Nucleus accumbens (tissue), 56 donors: ENCODE results near the gene GJD3.

Source experiments
- DNase-seq, 56 donors: peaks; one replicate each; lab custom pipeline; 2025; lab: John Stamatoyannopoulos, UW

GJD3 gene

GRCh38 chr17:40354221-40355122 lies 10.1 kb downstream of the GJD3 start:
- no peak for DNase-seq

GRCh38 chr17:40352779-40353394 lies 11.7 kb downstream of the GJD3 start:
- no peak for DNase-seq

GRCh38 chr17:40352237-40352778 lies 12.2 kb downstream of the GJD3 start:
- DNase-seq: no peak

GRCh38 chr17:40351359-40352236 lies 12.9 kb downstream of the GJD3 start:
- DNase-seq: peak in 1 of 56 donors; percentile 17

- peak in 9 of 56 donors; percentile 22 to 51 (median 36) for DNase-seq
Observed at GRCh38 chr17:40350689-40351358, 13.7 kb downstream of the GJD3 start.

GRCh38 chr17:40349895-40350688 lies 14.4 kb downstream of the GJD3 start:
- DNase-seq: peak in 5 of 56 donors; percentile 13 to 64 (median 32)

- DNase-seq: peak in 1 of 56 donors; percentile 17
Observed at GRCh38 chr17:40349477-40349894, 15.1 kb downstream of the GJD3 start.

- peak in 51 of 56 donors; percentile 21 to 86 (median 61) for DNase-seq
Observed at GRCh38 chr17:40348562-40349476, 15.7 kb downstream of the GJD3 start.

GRCh38 chr17:40348136-40348504 lies 16.4 kb downstream of the GJD3 start:
- peak in 2 of 56 donors; percentile 39 to 61 for DNase-seq

GRCh38 chr17:40347319-40348135 lies 17.0 kb downstream of the GJD3 start:
- DNase-seq: peak in 47 of 56 donors; percentile 27 to 86 (median 64)

- peak in 3 of 56 donors; percentile 56 to 62 (median 61) for DNase-seq
Observed at GRCh38 chr17:40346765-40347158, 17.8 kb downstream of the GJD3 start.

- peak in 24 of 56 donors; percentile 18 to 74 (median 45) for DNase-seq
Observed at GRCh38 chr17:40345994-40346764, 18.4 kb downstream of the GJD3 start.

GRCh38 chr17:40345161-40345993 lies 19.2 kb downstream of the GJD3 start:
- DNase-seq: peak in 25 of 56 donors; percentile 17 to 71 (median 39)

- no peak for DNase-seq
Observed at GRCh38 chr17:40344421-40345160, 19.9 kb downstream of the GJD3 start.
